CD14-positive monocyte (primary cell): Measurements from ENCODE around the gene HLA-G. TPM values are rescaled to one million over a fixed set of nuclear protein-coding genes. Genes with fewer than 3 reads are reported as not detected.
A peak's percentile ranks its signal among the peaks of the same experiment; 100 is the strongest.

ENCODE experiments used
- DNase-seq, 3 donors: peaks; one replicate each; pipeline ENCODE4 v3.0.0-alpha.2; 2011 to 2022
- H2AFZ ChIP-seq: 2 replicates; pipeline ENCODE4 v1.6.0; 2012; ENCODE audit warnings: mild to moderate bottlenecking, low read depth, low read length, inconsistent platforms; ENCODE audit not compliant: insufficient read depth, poor library complexity, severe bottlenecking
- H3K27ac ChIP-seq, 2 donors: 1 replicate in 1 of 2; 2 replicates in 1 of 2; pipeline ENCODE4 v1.5.1; 2012 to 2013; ENCODE audit warnings: low read length in 2 of 2, control low read depth in 1 of 2, inconsistent platforms in 1 of 2, low read depth in 1 of 2, mild to moderate bottlenecking in 1 of 2
- H3K27me3 ChIP-seq, 2 donors: one replicate each; pipeline versions ENCODE4 v1.6.0 to v1.6.1; 2011 to 2013; ENCODE audit warnings: low read length in 2 of 2; ENCODE audit not compliant: control insufficient read depth in 2 of 2, insufficient read depth in 2 of 2
- H3K36me3 ChIP-seq, 2 donors: replicated peaks in 1 of 2; 1 replicate in 1 of 2; 2 replicates in 1 of 2; pipeline versions ENCODE4 v1.5.1 to v1.6.1; 2012 to 2013; ENCODE audit warnings: low read length in 2 of 2, control low read depth in 1 of 2, inconsistent platforms in 1 of 2, mild to moderate bottlenecking in 1 of 2; ENCODE audit not compliant: insufficient read depth in 2 of 2, control insufficient read depth in 1 of 2
- H3K4me1 ChIP-seq, 2 donors: 1 replicate in 1 of 2; 2 replicates in 1 of 2; pipeline versions ENCODE4 v1.5.1 to v1.6.1; 2012 to 2013; ENCODE audit warnings: low read length in 2 of 2, control low read depth in 1 of 2, inconsistent platforms in 1 of 2, mild to moderate bottlenecking in 1 of 2, moderate library complexity in 1 of 2; ENCODE audit not compliant: insufficient read depth in 2 of 2, control insufficient read depth in 1 of 2
- H3K4me2 ChIP-seq: replicated peaks from 2 replicates; pipeline ENCODE3; 2012; ENCODE audit warnings: low read length, moderate library complexity, mild to moderate bottlenecking; ENCODE audit not compliant: poor library complexity, severe bottlenecking; ENCODE audit errors: extremely low read depth
- H3K4me3 ChIP-seq, 3 experiments: fragments of 200-600 bp in 1 of 3; sonication (generic) in 1 of 3; replicated peaks in 1 of 3; 1 replicate in 2 of 3; 2 replicates in 1 of 3; pipeline ENCODE4 v1.5.1; 2011 to 2013; ENCODE audit warnings: low read length in 3 of 3, mild to moderate bottlenecking in 3 of 3, control low read depth in 2 of 3, low read depth in 2 of 3, inconsistent platforms in 1 of 3, moderate library complexity in 1 of 3
- H3K79me2 ChIP-seq: 2 replicates; pipeline ENCODE4 v1.6.0; 2012; ENCODE audit warnings: mild to moderate bottlenecking, control low read depth, inconsistent platforms, low read length, moderate library complexity; ENCODE audit not compliant: insufficient read depth
- H3K9ac ChIP-seq: 2 replicates; pipeline ENCODE4 v1.6.0; 2017; ENCODE audit warnings: low read length, mild to moderate bottlenecking; ENCODE audit not compliant: insufficient read depth, poor library complexity, severe bottlenecking
- H3K9me3 ChIP-seq, 2 donors: replicated peaks in 1 of 2; 1 replicate in 1 of 2; 2 replicates in 1 of 2; pipeline versions ENCODE4 v1.5.1 to v1.6.1; 2012 to 2013; ENCODE audit warnings: low read length in 2 of 2, control low read depth in 1 of 2; ENCODE audit not compliant: control insufficient read depth in 1 of 2, insufficient read depth in 1 of 2
- H4K20me1 ChIP-seq: 2 replicates; pipeline ENCODE4 v1.6.0; 2012; ENCODE audit warnings: mild to moderate bottlenecking, low read length, control low read depth, moderate library complexity; ENCODE audit not compliant: insufficient read depth
- H3K27ac Mint-ChIP-seq, 7 donors: one replicate each; pipeline ENCODE4 v1.8.0; 2020; ENCODE audit warnings: mild to moderate bottlenecking in 7 of 7, mixed read lengths in 7 of 7, moderate library complexity in 6 of 7, inconsistent platforms in 2 of 7
- H3K27me3 Mint-ChIP-seq, 3 donors: one replicate each; pipeline ENCODE4 v1.8.0; 2021 to 2022; ENCODE audit warnings: low read depth in 3 of 3, mild to moderate bottlenecking in 3 of 3, mixed read lengths in 3 of 3, moderate library complexity in 3 of 3, inconsistent platforms in 1 of 3
- H3K36me3 Mint-ChIP-seq, 2 donors: one replicate each; pipeline ENCODE4 v1.8.0; 2020; ENCODE audit warnings: mixed read lengths in 2 of 2, inconsistent platforms in 1 of 2, mild to moderate bottlenecking in 1 of 2
- H3K4me1 Mint-ChIP-seq: one replicate; pipeline ENCODE4 v1.8.0; 2020; ENCODE audit warnings: mild to moderate bottlenecking, mixed read lengths
- H3K4me3 Mint-ChIP-seq, 2 donors: one replicate each; pipeline ENCODE4 v1.8.0; 2020; ENCODE audit warnings: mild to moderate bottlenecking in 2 of 2, mixed read lengths in 2 of 2, moderate library complexity in 1 of 2
- H3K9me3 Mint-ChIP-seq, 7 donors: one replicate each; pipeline ENCODE4 v1.8.0; 2020 to 2022; ENCODE audit warnings: mixed read lengths in 7 of 7, mild to moderate bottlenecking in 6 of 7, moderate library complexity in 6 of 7, inconsistent platforms in 2 of 7
- CTCF ChIP-seq: fragments of 200-600 bp; IDR thresholded peaks from one replicate; pipeline ENCODE4 v1.8.0; 2022; ENCODE audit warnings: antibody characterized with exemption, mild to moderate bottlenecking
- WGBS: methylation state at CpG from one replicate; pipeline ENCODE4 v1.1.5; 2013; ENCODE audit warnings: missing lambda C conversion rate; ENCODE audit not compliant: insufficient coverage; 5-methylcytosine and 5-hydroxymethylcytosine counted together
- intact Hi-C, 2 donors: fragments of 100-400 bp; cut with micrococcal nuclease; formaldehyde crosslinking; loops; one replicate each; pipeline versions ENCODE4 v1.15.0 to v1.15.1; 2023
- polyA plus RNA-seq, 3 donors: library from polyadenylated mRNA; depleted of rRNA in 1 of 3; unstranded in 2 of 3; stranded (reverse) in 1 of 3; fragments of 300-500 nt in 2 of 3; fragments of >200 nt in 1 of 3; fragmentation: Illumina TruSeq in 2 of 3; gene quantifications; 1 replicate in 2 of 3; 2 replicates in 1 of 3; pipeline ENCODE4 v1.2.3, GENCODE V29; 2012 to 2021

The HLA-G gene
- polyA plus RNA-seq, 3 donors: 0.12 to 2.3 (median 0.89) TPM

GRCh38 chr6:29791162-29791561 lies 36.5 kb upstream of the HLA-G start:
- H3K9me3 ChIP-seq: peaks cover 0 to 4% of the 10 kb centered on the region in 2 donors
- H4K20me1 ChIP-seq: no peaks in the 10 kb centered on the region
- Mint-ChIP-seq H3K27me3 (peaks cover 50 to 76% (median 63%) of the 10 kb centered on the region in 3 donors), H3K4me3 (peak overlapping the region in 1 of 2 donors; percentile 90), H3K27ac (peak overlapping the region in 1 of 7 donors; percentile 44), H3K36me3 (peaks cover 0 to 8% of the 10 kb centered on the region in 2 donors), H3K9me3 (peaks cover 2 to 18% (median 11%) of the 10 kb centered on the region in 7 donors), H3K4me1 (peaks cover 18% of the 10 kb centered on the region)
- TF ChIP-seq CTCF: no peak
- H3K4me2 ChIP-seq: no peak overlapping the region
- H3K27ac ChIP-seq: no peak overlapping the region
- peaks cover 13 to 16% of the 10 kb centered on the region in 2 donors for H3K4me1 ChIP-seq
- 40% methylated on average over 1 of the region's 3 CpGs for WGBS
- intact Hi-C loops: no loop called here
- DNase-seq: no peak
- H3K4me3 ChIP-seq: no peak overlapping the region
- no peaks in the 10 kb centered on the region for H3K79me2 ChIP-seq
- no peaks in the 10 kb centered on the region for H3K36me3 ChIP-seq
- H3K27me3 ChIP-seq: peaks cover 30 to 55% of the 10 kb centered on the region in 2 donors
- no peak overlapping the region for H3K9ac ChIP-seq
- H2AFZ ChIP-seq: no peak overlapping the region

GRCh38 chr6:29791786-29792122 lies 35.9 kb upstream of the HLA-G start:
- peaks cover 2 to 18% (median 11%) of the 10 kb centered on the region in 7 donors for H3K9me3 Mint-ChIP-seq
- H3K4me3 Mint-ChIP-seq: peak overlapping the region; percentile 13 to 90
- no peak overlapping the region for H3K27ac Mint-ChIP-seq
- Histone ChIP-seq H3K27ac (no peak overlapping the region), H3K4me1 (peaks cover 13 to 16% of the 10 kb centered on the region in 2 donors), H3K9me3 (peaks cover 0 to 4% of the 10 kb centered on the region in 2 donors), H3K36me3 (no peaks in the 10 kb centered on the region), H3K79me2 (no peaks in the 10 kb centered on the region), H2AFZ (peak overlapping the region; percentile 91), H4K20me1 (no peaks in the 10 kb centered on the region), H3K9ac (peak overlapping the region; percentile 64), H3K4me3 (peak overlapping the region in 2 of 3 experiments; percentile 56 to 80), H3K4me2 (peak overlapping the region; percentile 91), H3K27me3 (peaks cover 30 to 59% of the 10 kb centered on the region in 2 donors)
- H3K27me3 Mint-ChIP-seq: peaks cover 50 to 75% (median 63%) of the 10 kb centered on the region in 3 donors
- WGBS: 50% methylated on average over 7 of the region's 12 CpGs
- H3K4me1 Mint-ChIP-seq: peaks cover 18% of the 10 kb centered on the region
- intact Hi-C loops: no loop called here
- peaks cover 0 to 8% of the 10 kb centered on the region in 2 donors for H3K36me3 Mint-ChIP-seq
- no peak for DNase-seq
- no peak for TF ChIP-seq CTCF
